ENCODE results near the gene SYMPK. TPM values are rescaled to one million over a fixed set of nuclear protein-coding genes. Genes with fewer than 3 reads are reported as not detected.

The SYMPK gene
- total RNA-seq, 2 experiments from 2014 or later = 63.3 to 65.0 TPM

- TF ChIP-seq CTCF (IDR thresholded peaks at IDR 0.05) = no peak
- intact Hi-C loops (cut with DNase I, micrococcal nuclease) = no loop called here
- H3K9me3 Mint-ChIP-seq = no peaks in the 10 kb centered on the region
- Histone ChIP-seq H3K36me3 (ENCODE audit: insufficient read depth, low read length) (peaks cover 17% of the 10 kb centered on the region), H3K27ac (ENCODE audit: low read depth in 1 of 2, low read length in 2 of 2) (no peak overlapping the region), H3K9me3 (ENCODE audit: control insufficient read depth in 1 of 2, insufficient read depth in 1 of 2, low read length in 2 of 2) (peaks cover 0 to 14% of the 10 kb centered on the region in 2 experiments), H3K27me3 (ENCODE audit: control insufficient read depth in 1 of 2, insufficient read depth in 2 of 2, low read length in 2 of 2) (peaks cover 22 to 39% of the 10 kb centered on the region in 2 experiments), H3K4me1 (ENCODE audit: insufficient read depth, low read length) (peaks cover 24% of the 10 kb centered on the region), H3K4me3 (ENCODE audit: low read length) (no peak overlapping the region)
- DNase-seq = no peak
- peaks cover 28% of the 10 kb centered on the region for H3K36me3 Mint-ChIP-seq (ENCODE audit: low read depth)
- POLR2A ChIA-PET = interaction anchor here (1.4 kb wide), 2 partner anchors 11 to 12 kb away, joined by 5 to 6 read pairs; partner anchors contain the start of genes DMWD and SIX5
- no peak for ATAC-seq (ENCODE audit: poor library complexity)
- no peak overlapping the region for H3K27ac Mint-ChIP-seq
- peaks cover 34% of the 10 kb centered on the region for H3K27me3 Mint-ChIP-seq
- H3K4me3 Mint-ChIP-seq = no peak overlapping the region
- CTCF ChIA-PET = interaction anchor here (0.6 to 2.9 kb wide), 2 partner anchors 12 to 342 kb away, joined by 4 to 59 read pairs; partner anchors contain the start of gene SIX5
- peaks cover 23% of the 10 kb centered on the region for H3K4me1 Mint-ChIP-seq (ENCODE audit: low read depth)
Measured at GRCh38 chr19:45781214-45782161, 81.5 kb downstream of the SYMPK start.

GRCh38 chr19:45780448-45781213 lies 82.3 kb downstream of the SYMPK start:
- ATAC-seq (ENCODE audit: poor library complexity) (no peak), DNase-seq (no peak)
- Mint-ChIP-seq H3K4me3 (no peak overlapping the region), H3K27me3 (peaks cover 34% of the 10 kb centered on the region), H3K27ac (no peak overlapping the region), H3K36me3 (ENCODE audit: low read depth) (peaks cover 24% of the 10 kb centered on the region), H3K4me1 (ENCODE audit: low read depth) (peaks cover 23% of the 10 kb centered on the region), H3K9me3 (no peaks in the 10 kb centered on the region)
- H3K36me3 ChIP-seq (ENCODE audit: insufficient read depth, low read length) = peaks cover 13% of the 10 kb centered on the region
- intact Hi-C loops (cut with DNase I, micrococcal nuclease) = no loop called here
- ChIA-PET POLR2A (no interaction called here), CTCF (interaction anchor here (2.9 kb wide), 1 partner anchor 11 kb away, joined by 59 read pairs; the partner anchor contains the start of gene SIX5)
- peaks cover 24% of the 10 kb centered on the region for H3K4me1 ChIP-seq (ENCODE audit: insufficient read depth, low read length)
- H3K9me3 ChIP-seq (ENCODE audit: control insufficient read depth in 1 of 2, insufficient read depth in 1 of 2, low read length in 2 of 2) = peaks cover 0 to 14% of the 10 kb centered on the region in 2 experiments
- H3K27ac ChIP-seq (ENCODE audit: low read depth in 1 of 2, low read length in 2 of 2) = no peak overlapping the region
- H3K27me3 ChIP-seq (ENCODE audit: control insufficient read depth in 1 of 2, insufficient read depth in 2 of 2, low read length in 2 of 2) = peaks cover 22 to 39% of the 10 kb centered on the region in 2 experiments
- no peak for TF ChIP-seq CTCF (IDR thresholded peaks at IDR 0.05)
- no peak overlapping the region for H3K4me3 ChIP-seq (ENCODE audit: low read length)

- no peaks in the 10 kb centered on the region for H3K9me3 Mint-ChIP-seq
- Histone ChIP-seq H3K27me3 (ENCODE audit: control insufficient read depth in 1 of 2, insufficient read depth in 2 of 2, low read length in 2 of 2) (peaks cover 22 to 39% of the 10 kb centered on the region in 2 experiments), H3K4me1 (ENCODE audit: insufficient read depth, low read length) (peaks cover 24% of the 10 kb centered on the region), H3K4me3 (ENCODE audit: low read length) (no peak overlapping the region), H3K9me3 (ENCODE audit: control insufficient read depth in 1 of 2, insufficient read depth in 1 of 2, low read length in 2 of 2) (peaks cover 0 to 14% of the 10 kb centered on the region in 2 experiments), H3K27ac (ENCODE audit: low read depth in 1 of 2, low read length in 2 of 2) (no peak overlapping the region), H3K36me3 (ENCODE audit: insufficient read depth, low read length) (peaks cover 13% of the 10 kb centered on the region)
- peaks cover 23% of the 10 kb centered on the region for H3K4me1 Mint-ChIP-seq (ENCODE audit: low read depth)
- ATAC-seq (ENCODE audit: poor library complexity) (no peak), DNase-seq (no peak)
- ChIA-PET POLR2A (no interaction called here), CTCF (interaction anchor here (0.8 to 2.9 kb wide), 2 partner anchors 11 to 49 kb away, joined by 3 to 59 read pairs; partner anchors contain the start of genes FBXO46 and SIX5)
- no peak overlapping the region for H3K4me3 Mint-ChIP-seq
- peaks cover 34% of the 10 kb centered on the region for H3K27me3 Mint-ChIP-seq
- TF ChIP-seq CTCF (IDR thresholded peaks at IDR 0.05) = no peak
- intact Hi-C loops (cut with DNase I, micrococcal nuclease) = no loop called here
- no peak overlapping the region for H3K27ac Mint-ChIP-seq
- H3K36me3 Mint-ChIP-seq (ENCODE audit: low read depth) = peaks cover 24% of the 10 kb centered on the region
Measured at GRCh38 chr19:45780146-45780447, 82.8 kb downstream of the SYMPK start.
